H9 (cell line): ENCODE results near the gene USP47. TPM values are rescaled to one million over a fixed set of nuclear protein-coding genes. Genes with fewer than 3 reads are reported as not detected.

Experiments used
- DNase-seq: peaks from one replicate; pipeline ENCODE4 v3.0.0-alpha.2; 2017
- H2AFZ ChIP-seq: one replicate; pipeline ENCODE4 v1.6.1; 2013; ENCODE audit warnings: mild to moderate bottlenecking, low read length, control low read depth, moderate library complexity
- H2AK5ac ChIP-seq: 2 replicates; pipeline ENCODE4 v1.6.1; 2013; ENCODE audit warnings: low read length, control low read depth, mixed read lengths; ENCODE audit not compliant: insufficient read length
- H2BK120ac ChIP-seq: one replicate; pipeline ENCODE4 v1.6.1; 2013; ENCODE audit warnings: low read depth, mild to moderate bottlenecking, low read length, control low read depth, inconsistent platforms; ENCODE audit not compliant: poor library complexity, severe bottlenecking
- H2BK12ac ChIP-seq: 2 replicates; pipeline ENCODE4 v1.6.1; 2013; ENCODE audit warnings: low read length, control low read depth, mixed read lengths, low read depth; ENCODE audit not compliant: insufficient read length
- H2BK15ac ChIP-seq: 2 replicates; pipeline ENCODE4 v1.6.1; 2013; ENCODE audit warnings: low read depth, low read length, control low read depth
- H2BK20ac ChIP-seq: one replicate; pipeline ENCODE4 v1.6.1; 2013; ENCODE audit warnings: low read depth, mild to moderate bottlenecking, low read length, control low read depth, inconsistent platforms; ENCODE audit not compliant: poor library complexity, severe bottlenecking
- H2BK5ac ChIP-seq: 2 replicates; pipeline ENCODE4 v1.6.1; 2013; ENCODE audit warnings: low read length, control low read depth, mixed read lengths; ENCODE audit not compliant: insufficient read length
- H3K14ac ChIP-seq: 2 replicates; pipeline ENCODE4 v1.6.1; 2013; ENCODE audit warnings: low read length, control low read depth; ENCODE audit not compliant: insufficient read depth
- H3K18ac ChIP-seq: 2 replicates; pipeline ENCODE4 v1.6.1; 2013; ENCODE audit warnings: low read depth, mild to moderate bottlenecking, mixed read lengths, low read length, control low read depth; ENCODE audit not compliant: insufficient read length
- H3K23ac ChIP-seq: 2 replicates; pipeline ENCODE4 v1.6.1; 2013; ENCODE audit warnings: low read length, control low read depth, mixed read lengths, low read depth; ENCODE audit not compliant: insufficient read length
- H3K23me2 ChIP-seq: 2 replicates; pipeline ENCODE4 v1.6.1; 2013; ENCODE audit warnings: low read depth, mild to moderate bottlenecking, mixed read lengths, low read length, control low read depth; ENCODE audit not compliant: insufficient read length, poor library complexity, severe bottlenecking
- H3K27ac ChIP-seq: 2 replicates; pipeline ENCODE4 v1.5.1; 2013; ENCODE audit warnings: low read length, control low read depth, mixed read lengths, low read depth; ENCODE audit not compliant: insufficient read length
- H3K27me3 ChIP-seq: 2 replicates; pipeline ENCODE4 v1.6.1; 2013; ENCODE audit warnings: low read length, control low read depth, inconsistent platforms; ENCODE audit not compliant: insufficient read depth
- H3K4ac ChIP-seq: 2 replicates; pipeline ENCODE4 v1.6.1; 2013; ENCODE audit warnings: low read depth, mild to moderate bottlenecking, control low read depth, inconsistent platforms, low read length, moderate library complexity
- H3K4me1 ChIP-seq: 2 replicates; pipeline ENCODE4 v1.6.1; 2013; ENCODE audit warnings: low read length, control low read depth, inconsistent platforms; ENCODE audit not compliant: insufficient read depth
- H3K4me2 ChIP-seq: 2 replicates; pipeline ENCODE4 v1.6.1; 2013; ENCODE audit warnings: low read length, control low read depth, mixed read lengths; ENCODE audit not compliant: insufficient read length, insufficient read depth
- H3K56ac ChIP-seq: 2 replicates; pipeline ENCODE4 v1.6.1; 2013; ENCODE audit warnings: low read depth, mild to moderate bottlenecking, mixed read lengths, low read length, control low read depth; ENCODE audit not compliant: insufficient read length
- H3K79me1 ChIP-seq: 2 replicates; pipeline ENCODE4 v1.6.1; 2013; ENCODE audit warnings: low read depth, mild to moderate bottlenecking, moderate library complexity, low read length, control low read depth, inconsistent platforms; ENCODE audit not compliant: insufficient read depth, poor library complexity, severe bottlenecking
- H3K79me2 ChIP-seq: 2 replicates; pipeline ENCODE4 v1.6.1; 2013; ENCODE audit warnings: low read length, control low read depth, inconsistent platforms; ENCODE audit not compliant: insufficient read depth
- H3K9ac ChIP-seq: 2 replicates; pipeline ENCODE4 v1.6.1; 2013; ENCODE audit warnings: low read length, control low read depth, mixed read lengths; ENCODE audit not compliant: insufficient read length; ENCODE audit errors: extremely low read depth
- H3K9me3 ChIP-seq: one replicate; pipeline ENCODE4 v1.6.1; 2013; ENCODE audit warnings: low read depth, low read length, inconsistent platforms; ENCODE audit not compliant: control insufficient read depth
- H3T11ph ChIP-seq: one replicate; pipeline ENCODE4 v1.6.1; 2013; ENCODE audit warnings: mild to moderate bottlenecking, low read length, control low read depth, inconsistent platforms
- H4K20me1 ChIP-seq: one replicate; pipeline ENCODE4 v1.6.1; 2013; ENCODE audit not compliant: control insufficient read depth, insufficient read length, insufficient read depth
- H4K5ac ChIP-seq: 2 replicates; pipeline ENCODE4 v1.6.1; 2013; ENCODE audit warnings: low read depth, mild to moderate bottlenecking, mixed read lengths, low read length, control low read depth; ENCODE audit not compliant: insufficient read length
- H4K8ac ChIP-seq: replicated peaks from 2 replicates; pipeline ENCODE4 v1.6.1; 2013; ENCODE audit warnings: low read length, control low read depth, mixed read lengths, low read depth; ENCODE audit not compliant: insufficient read length
- H4K91ac ChIP-seq: 2 replicates; pipeline ENCODE4 v1.6.1; 2013; ENCODE audit warnings: low read depth, mild to moderate bottlenecking, moderate library complexity, mixed read lengths, low read length, control low read depth; ENCODE audit not compliant: insufficient read length
- H3K27ac Mint-ChIP-seq, 3 experiments: 2 replicates in 2 of 3; 3 replicates in 1 of 3; pipeline ENCODE4 v1.8.0; 2020 to 2021; ENCODE audit warnings: mixed read lengths in 3 of 3, mild to moderate bottlenecking in 1 of 3, moderate library complexity in 1 of 3
- H3K27me3 Mint-ChIP-seq: 2 replicates; pipeline ENCODE4 v1.8.0; 2021; ENCODE audit warnings: low read depth, mild to moderate bottlenecking, moderate library complexity, mixed read lengths
- H3K36me3 Mint-ChIP-seq, 3 experiments: 2 replicates in 2 of 3; 3 replicates in 1 of 3; pipeline ENCODE4 v1.8.0; 2020 to 2021; ENCODE audit warnings: low read depth in 3 of 3, mixed read lengths in 3 of 3; ENCODE audit not compliant: insufficient read depth in 1 of 3
- H3K4me1 Mint-ChIP-seq, 2 experiments: 2 replicates each; pipeline ENCODE4 v1.8.0; 2020; ENCODE audit warnings: mixed read lengths in 2 of 2
- H3K4me3 Mint-ChIP-seq, 2 experiments: 2 replicates in 1 of 2; 3 replicates in 1 of 2; pipeline ENCODE4 v1.8.0; 2020 to 2021; ENCODE audit warnings: mild to moderate bottlenecking in 2 of 2, mixed read lengths in 2 of 2, moderate library complexity in 1 of 2
- H3K9me3 Mint-ChIP-seq, 2 experiments: 2 replicates in 1 of 2; 3 replicates in 1 of 2; pipeline ENCODE4 v1.8.0; 2020; ENCODE audit warnings: mild to moderate bottlenecking in 2 of 2, mixed read lengths in 2 of 2, moderate library complexity in 1 of 2
- CTCF ChIP-seq: fragments of 200-600 bp; sonication (generic); conservative IDR thresholded peaks from 3 replicates; pipeline ENCODE4 v1.8.0; 2021; ENCODE audit warnings: antibody characterized with exemption, mild to moderate bottlenecking
- WGBS: extraction: QIAGEN DNeasy Blood & Tissue Kit; methylation state at CpG from one replicate; pipeline ENCODE4 v1.1.7; 2013; ENCODE audit warnings: missing lambda C conversion rate, low lambda C conversion rate, mixed read lengths; ENCODE audit not compliant: insufficient read length; ENCODE audit errors: extremely low coverage; 5-methylcytosine and 5-hydroxymethylcytosine counted together
- total RNA-seq: library from RNA; stranded (reverse); gene quantifications from 2 replicates; pipeline ENCODE4 v1.2.1, GENCODE V29; 2021

Gene USP47
- total RNA-seq, 1 experiment from 2014 or later, result 26.7 TPM

GRCh38 chr11:11980200-11980599 is 138.4 kb downstream of the USP47 start:
- Mint-ChIP-seq H3K9me3 (peaks cover 0 to 2% of the 10 kb centered on the region in 2 experiments; a peak in 1 of 5 replicates), H3K4me3 (no peak overlapping the region), H3K36me3 (peaks cover 0 to 2% (median 0%) of the 10 kb centered on the region in 3 experiments; a peak in 3 of 7 replicates), H3K4me1 (peaks cover 22 to 23% of the 10 kb centered on the region in 2 experiments), H3K27me3 (no peaks in the 10 kb centered on the region; the same call in 1 of the 2 replicates), H3K27ac (0 out of 7 replicates have a peak overlapping the region, but pooled peaks of 1 of the 3 experiments have one; percentile 60)
- Histone ChIP-seq H3K23ac (no peak overlapping the region), H3K23me2 (no peaks in the 10 kb centered on the region), H3K79me1 (no peaks in the 10 kb centered on the region), H3K9me3 (no peaks in the 10 kb centered on the region), H3K4me1 (no peaks in the 10 kb centered on the region), H3K9ac (no peak overlapping the region), H3K56ac (no peak overlapping the region), H2BK5ac (no peak overlapping the region), H3K79me2 (no peaks in the 10 kb centered on the region), H3K4me2 (no peak overlapping the region), H4K20me1 (no peaks in the 10 kb centered on the region), H4K5ac (no peak overlapping the region), H4K8ac (no peak overlapping the region), H2AFZ (no peak overlapping the region), H4K91ac (no peak overlapping the region), H3K27ac (no peak overlapping the region), H2BK12ac (no peak overlapping the region), H2BK15ac (no peak overlapping the region), H2BK120ac (no peak overlapping the region), H3K18ac (no peak overlapping the region), H3K4ac (no peak overlapping the region), H3T11ph (no peak overlapping the region), H3K27me3 (no peaks in the 10 kb centered on the region), H3K14ac (no peak overlapping the region), H2AK5ac (no peak overlapping the region), H2BK20ac (no peak overlapping the region)
- WGBS, result no CpG with 5 or more reads among the region's 2 CpGs
- TF ChIP-seq CTCF, result no peak
- DNase-seq, result no peak
